SK-N-SH treated with all-trans-retinoic acid at 6 μM for 48 hours (cell line): ENCODE measurements around the gene FBN3.

ENCODE experiments used
- ATAC-seq: fragments of 200-7000 bp; cut with Tn5 transposase; 3 replicates; pipeline ENCODE4 v1.9.1; 2020; ENCODE audit warnings: mild to moderate bottlenecking, moderate library complexity
- ARNTL ChIP-seq: fragments of 450-650 bp; formaldehyde crosslinking; IDR thresholded peaks from 2 replicates; pipeline ENCODE4 v1.5.0; 2020; ENCODE audit warnings: low read depth, mild to moderate bottlenecking, moderate library complexity, borderline replicate concordance
- BACH2 ChIP-seq: fragments of 250-450 bp; sonication (Bioruptor Pico); IDR thresholded peaks from 2 replicates; pipeline ENCODE4 v1.9.0; 2021; ENCODE audit warnings: mild to moderate bottlenecking, borderline replicate concordance
- CREB5 ChIP-seq: fragments of 250-450 bp; sonication (Bioruptor Pico); IDR thresholded peaks from 2 replicates; pipeline ENCODE4 v1.5.1; 2020; ENCODE audit warnings: low read depth, mild to moderate bottlenecking, moderate library complexity
- CSDC2 ChIP-seq: fragments of 250-450 bp; sonication (Bioruptor Pico); IDR thresholded peaks from 2 replicates; pipeline ENCODE4 v1.5.0; 2020; ENCODE audit warnings: mild to moderate bottlenecking, moderate library complexity
- CSRNP3 ChIP-seq: fragments of 250-450 bp; sonication (Bioruptor Pico); IDR thresholded peaks from 2 replicates; pipeline ENCODE4 v1.5.1; 2021; ENCODE audit warnings: mild to moderate bottlenecking, moderate library complexity
- ESRRG ChIP-seq: fragments of 250-450 bp; sonication (Bioruptor Pico); IDR thresholded peaks from 2 replicates; pipeline ENCODE4 v1.6.1; 2021; ENCODE audit warnings: mild to moderate bottlenecking
- GLIS3 ChIP-seq: fragments of 250-450 bp; sonication (Bioruptor Pico); IDR thresholded peaks from 2 replicates; pipeline ENCODE4 v1.5.0; 2020; ENCODE audit warnings: mild to moderate bottlenecking, moderate library complexity
- ISL1 ChIP-seq: fragments of 250-450 bp; sonication (Bioruptor Pico); IDR thresholded peaks from 2 replicates; pipeline ENCODE4 v2.1.2; 2022; ENCODE audit warnings: mild to moderate bottlenecking, moderate library complexity
- OSR1 ChIP-seq: fragments of 250-450 bp; sonication (Bioruptor Pico); IDR thresholded peaks from 2 replicates; pipeline ENCODE4 v1.8.0; 2022; ENCODE audit warnings: moderate library complexity, mild to moderate bottlenecking, inconsistent platforms
- PATZ1 ChIP-seq: fragments of 250-450 bp; sonication (Bioruptor Pico); IDR thresholded peaks from 2 replicates; pipeline ENCODE4 v1.8.0; 2020; ENCODE audit warnings: mild to moderate bottlenecking, moderate library complexity, borderline replicate concordance
- POU6F1 ChIP-seq: fragments of 250-450 bp; sonication (Bioruptor Pico); IDR thresholded peaks from 2 replicates; pipeline ENCODE4 v1.8.0; 2021; ENCODE audit warnings: low read depth, mild to moderate bottlenecking, moderate library complexity, borderline replicate concordance
- PPARA ChIP-seq: fragments of 250-450 bp; sonication (Bioruptor Pico); IDR thresholded peaks from 2 replicates; pipeline ENCODE4 v1.5.0; 2020; ENCODE audit warnings: mild to moderate bottlenecking, borderline replicate concordance
- RARB ChIP-seq: fragments of 250-450 bp; sonication (Bioruptor Pico); IDR thresholded peaks from 2 replicates; pipeline ENCODE4 v1.8.0; 2021; ENCODE audit warnings: mild to moderate bottlenecking, moderate library complexity
- SNAI2 ChIP-seq: fragments of 250-450 bp; sonication (Bioruptor Pico); IDR thresholded peaks from 2 replicates; pipeline ENCODE4 v1.5.0; 2020; ENCODE audit warnings: mild to moderate bottlenecking, moderate library complexity
- TCF4 ChIP-seq: fragments of 250-450 bp; sonication (Bioruptor Pico); IDR thresholded peaks from 2 replicates; pipeline ENCODE4 v1.8.0; 2021; ENCODE audit warnings: mild to moderate bottlenecking, moderate library complexity, borderline replicate concordance
- TOX ChIP-seq: fragments of 250-450 bp; sonication (Bioruptor Pico); IDR thresholded peaks from 2 replicates; pipeline ENCODE4 v1.8.0; 2021; ENCODE audit warnings: mild to moderate bottlenecking, moderate library complexity, borderline replicate concordance
- TSHZ2 ChIP-seq: fragments of 250-450 bp; sonication (Bioruptor Pico); IDR thresholded peaks from 2 replicates; pipeline ENCODE4 v1.5.0; 2020; ENCODE audit warnings: mild to moderate bottlenecking, moderate library complexity
- ZC3H10 ChIP-seq: fragments of 250-450 bp; sonication (Bioruptor Pico); IDR thresholded peaks from 2 replicates; pipeline ENCODE4 v1.5.1; 2021; ENCODE audit warnings: mild to moderate bottlenecking, moderate library complexity
- ZFP3 ChIP-seq: fragments of 250-450 bp; sonication (Bioruptor Pico); IDR thresholded peaks from 2 replicates; pipeline ENCODE4 v1.5.0; 2020; ENCODE audit warnings: mild to moderate bottlenecking, moderate library complexity
- ZFP30 ChIP-seq: fragments of 450-650 bp; formaldehyde crosslinking; IDR thresholded peaks from 2 replicates; pipeline ENCODE4 v1.5.0; 2022; ENCODE audit warnings: mild to moderate bottlenecking, moderate library complexity
- ZNF565 ChIP-seq: fragments of 450-650 bp; formaldehyde crosslinking; conservative IDR thresholded peaks from 2 replicates; pipeline ENCODE4 v1.5.0; 2020; ENCODE audit warnings: low read depth, mild to moderate bottlenecking, moderate library complexity
- ZNF70 ChIP-seq: fragments of 450-650 bp; formaldehyde crosslinking; IDR thresholded peaks from 2 replicates; pipeline ENCODE4 v1.5.0; 2020; ENCODE audit warnings: mild to moderate bottlenecking, moderate library complexity
- ZNF8 ChIP-seq: fragments of 450-650 bp; formaldehyde crosslinking; IDR thresholded peaks from 2 replicates; pipeline ENCODE4 v1.5.0; 2020; ENCODE audit warnings: mild to moderate bottlenecking, moderate library complexity

FBN3 gene

GRCh38 chr19:8087876-8088275 lies 61.5 kb downstream of the FBN3 start:
- ATAC-seq: no peak
- TF ChIP-seq GLIS3 (CRISPR knock-in tag) (no peak), CREB5 (CRISPR knock-in tag) (no peak), ZFP30 (CRISPR knock-in tag) (no peak), ZNF8 (CRISPR knock-in tag) (no peak), SNAI2 (no peak), RARB (no peak), BACH2 (CRISPR knock-in tag) (no peak), CSDC2 (CRISPR knock-in tag) (no peak), ARNTL (CRISPR knock-in tag) (no peak), POU6F1 (CRISPR knock-in tag) (no peak)
- TF ChIP-seq, all 23 proteins: peak for 0

GRCh38 chr19:8086849-8087248 lies 62.5 kb downstream of the FBN3 start:
- TF ChIP-seq ISL1 (CRISPR knock-in tag) (no peak), GLIS3 (CRISPR knock-in tag) (no peak), ZNF8 (CRISPR knock-in tag) (no peak), ZFP3 (no peak), PATZ1 (no peak), POU6F1 (CRISPR knock-in tag) (no peak), CSRNP3 (CRISPR knock-in tag) (no peak), TOX (CRISPR knock-in tag) (no peak), ESRRG (no peak), ZNF565 (CRISPR knock-in tag) (no peak), SNAI2 (no peak), CREB5 (CRISPR knock-in tag) (no peak), PPARA (CRISPR knock-in tag) (no peak), ZNF70 (CRISPR knock-in tag) (no peak), ZC3H10 (CRISPR knock-in tag) (no peak), RARB (no peak), TSHZ2 (no peak), ARNTL (CRISPR knock-in tag) (no peak), OSR1 (CRISPR knock-in tag) (no peak), TCF4 (CRISPR knock-in tag) (no peak)
- no peak for ATAC-seq
